GM19397 (cell line): ENCODE measurements around the gene UBASH3A.
"Not testable (repeated sequence)": the region's sequence is repeated elsewhere in the genome, so short reads cannot be mapped to it uniquely, and the experiment has no call there.

Experiments
- ATAC-seq: cut with Tn5 transposase; IDR thresholded peaks from one replicate; pipeline ENCODE4 v1.9.1; 2021; ENCODE audit warnings: mild to moderate bottlenecking, moderate library complexity; ENCODE audit not compliant: unreplicated experiment

The UBASH3A gene

DNA sequence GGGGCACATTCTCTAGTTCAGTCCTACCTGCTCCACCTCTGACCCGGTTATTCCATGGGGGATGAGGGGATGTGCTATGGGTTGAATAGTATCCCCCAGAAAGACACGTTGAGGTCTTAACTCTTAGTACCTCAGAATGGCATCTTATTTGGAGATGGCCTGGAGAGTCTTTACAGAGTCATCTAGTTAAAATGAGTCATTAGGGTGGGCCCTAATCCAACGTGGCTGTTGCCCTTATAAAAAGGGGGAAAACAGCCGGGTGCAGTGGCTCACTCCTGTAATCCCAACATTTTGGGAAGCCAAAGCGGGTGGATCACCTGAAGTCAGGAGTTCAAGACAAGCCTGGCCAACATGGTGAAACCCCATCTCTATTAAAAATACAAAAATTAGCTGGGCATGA is 13.5 kb upstream of the UBASH3A start:
- no peak for ATAC-seq

- no peak for ATAC-seq
Observed at GRCh38 chr21:42390696-42391095, 13.0 kb upstream of the UBASH3A start.

GRCh38 chr21:42391297-42391696 is 12.4 kb upstream of the UBASH3A start:
- ATAC-seq, result no peak

DNA sequence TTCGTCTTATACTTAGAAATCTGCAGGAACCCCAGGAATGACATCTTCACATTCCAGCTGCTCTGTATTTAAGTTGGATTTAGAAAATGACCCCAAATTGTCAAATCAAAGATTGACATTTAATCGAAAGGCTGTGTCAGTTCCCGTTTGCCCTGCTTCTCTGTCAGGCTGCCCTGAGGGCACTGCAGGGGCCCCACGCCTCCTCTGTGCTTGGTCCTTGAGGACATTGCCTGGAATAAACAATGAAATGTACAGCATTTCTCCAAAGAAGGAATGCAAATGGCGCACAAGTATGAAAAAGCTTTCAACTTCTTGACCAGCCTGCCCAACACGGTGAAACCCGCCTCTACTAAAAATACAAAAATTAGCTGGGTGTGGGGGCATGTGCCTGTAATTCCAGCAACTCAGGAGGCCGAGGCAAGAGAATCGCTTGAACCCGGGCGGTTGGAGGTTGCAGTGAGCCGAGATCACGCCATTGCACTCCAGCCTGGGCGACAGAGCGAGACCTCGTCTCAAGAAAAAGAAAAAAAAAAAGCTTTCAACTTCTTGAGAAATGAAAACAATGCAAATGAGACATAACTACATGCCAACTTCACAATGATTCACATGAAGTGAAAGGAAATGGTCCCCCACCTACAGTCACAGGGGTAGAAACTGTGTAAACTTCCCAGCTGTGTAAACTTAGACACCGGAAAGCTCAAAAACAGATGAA is 10.8 kb upstream of the UBASH3A start:
- no peak for ATAC-seq

DNA sequence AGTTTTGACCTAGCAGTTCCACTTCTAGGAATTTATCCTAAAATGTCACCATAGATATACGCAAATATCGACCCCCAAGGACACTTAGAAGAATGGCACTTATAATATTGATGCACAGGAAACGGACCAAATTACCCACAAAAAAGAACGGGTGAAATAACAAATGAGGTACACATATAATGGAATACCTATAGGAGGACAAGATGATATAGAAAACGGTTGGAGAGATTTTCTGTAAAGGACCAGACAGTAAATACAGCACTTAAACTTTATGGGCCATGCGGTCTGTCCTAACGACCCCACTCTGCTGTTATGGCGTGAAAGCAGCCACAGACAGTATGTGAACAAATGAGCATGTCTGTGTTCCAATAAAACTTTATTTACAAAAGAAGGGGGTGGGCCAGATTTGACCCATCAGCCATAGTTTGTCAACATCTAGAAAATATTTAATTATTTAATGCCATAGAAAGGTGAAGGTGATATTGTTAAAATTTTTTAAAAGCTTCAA is 10.2 kb upstream of the UBASH3A start:
- ATAC-seq, result no peak

DNA sequence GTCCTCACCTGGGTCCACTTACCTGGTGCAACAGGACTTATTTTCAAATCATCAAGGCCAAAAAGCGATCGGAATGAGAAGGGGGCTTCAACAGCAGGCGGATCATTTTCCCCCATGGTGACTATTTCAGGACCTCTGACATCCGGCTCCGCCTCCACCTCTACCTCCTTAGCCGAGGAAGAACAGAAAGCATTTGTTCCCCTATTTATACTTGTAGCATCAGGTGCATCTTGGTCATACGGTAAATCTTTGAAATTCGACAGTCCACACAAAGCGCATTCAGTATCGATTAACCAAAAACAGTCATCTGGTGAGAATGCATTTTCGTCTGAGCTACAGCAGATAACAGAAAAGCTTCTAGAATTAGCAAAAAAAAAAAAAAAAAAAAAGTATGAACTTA is 8.4 kb upstream of the UBASH3A start:
- ATAC-seq, result no peak

GRCh38 chr21:42395905-42396651 is 7.6 kb upstream of the UBASH3A start, which contains the start of gene TMPRSS3:
TMPRSS3 (minus strand) TSS chr21:42396052; CDS start chr21:42395417, 635 bp downstream.
- ATAC-seq, result no peak

- ATAC-seq, result no peak
Observed at GRCh38 chr21:42396799-42397745, 6.6 kb upstream of the UBASH3A start.

DNA sequence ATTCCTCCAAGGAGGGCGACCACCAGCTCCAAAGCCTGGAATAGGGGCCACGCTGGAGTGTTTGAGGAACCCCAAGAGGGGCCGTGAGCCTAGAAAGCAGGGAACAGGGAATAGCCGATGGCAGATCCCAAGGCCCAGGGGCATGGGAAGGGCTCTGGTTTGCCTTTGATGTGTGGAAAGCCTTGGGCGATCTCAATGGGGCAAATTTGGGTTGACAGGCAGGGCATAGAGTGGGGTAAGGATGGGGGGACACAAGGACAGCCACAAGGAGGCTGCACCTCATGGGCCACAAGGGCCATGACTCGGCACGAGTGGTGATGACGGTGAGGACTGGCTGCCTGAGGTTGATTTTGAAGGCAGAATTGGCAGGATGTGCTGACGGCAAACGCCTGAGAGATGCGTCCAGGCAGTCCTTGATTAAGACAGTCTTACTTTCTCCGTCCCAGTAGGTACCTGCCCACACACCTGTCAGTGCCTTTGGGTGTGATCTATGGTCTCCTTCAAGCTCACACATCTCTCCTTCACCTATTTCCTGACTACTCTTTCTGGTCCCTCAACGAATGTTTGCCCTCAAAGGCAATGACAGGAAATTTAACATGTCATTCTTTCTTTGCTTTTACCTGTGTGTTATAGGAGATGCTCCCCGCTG is 5.8 kb upstream of the UBASH3A start:
- ATAC-seq, result no peak

- ATAC-seq, result no peak
Observed at GRCh38 chr21:42398436-42399028, 5.2 kb upstream of the UBASH3A start.

- no peak for ATAC-seq
Observed at GRCh38 chr21:42400525-42400924, 3.2 kb upstream of the UBASH3A start.

DNA sequence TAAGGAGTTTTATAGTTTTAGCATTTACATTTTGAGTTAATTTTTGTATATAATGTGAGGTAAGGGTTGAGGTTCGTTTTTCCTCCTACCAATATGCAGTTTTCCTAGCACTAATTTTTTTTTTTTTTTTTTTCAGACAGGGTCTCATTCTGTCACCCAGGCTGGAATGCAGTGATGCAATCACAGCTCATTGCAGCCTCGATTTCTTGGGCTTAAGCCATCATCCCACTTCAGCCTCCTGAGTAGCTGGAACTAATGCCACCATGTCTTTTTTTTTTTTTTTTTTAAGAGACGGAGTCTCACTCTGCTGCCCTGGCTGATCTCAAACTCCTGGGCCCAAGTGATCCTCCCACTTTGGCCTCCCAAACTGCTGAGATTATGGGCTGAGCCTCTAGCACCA is 2.5 kb upstream of the UBASH3A start:
- ATAC-seq, result no peak

DNA sequence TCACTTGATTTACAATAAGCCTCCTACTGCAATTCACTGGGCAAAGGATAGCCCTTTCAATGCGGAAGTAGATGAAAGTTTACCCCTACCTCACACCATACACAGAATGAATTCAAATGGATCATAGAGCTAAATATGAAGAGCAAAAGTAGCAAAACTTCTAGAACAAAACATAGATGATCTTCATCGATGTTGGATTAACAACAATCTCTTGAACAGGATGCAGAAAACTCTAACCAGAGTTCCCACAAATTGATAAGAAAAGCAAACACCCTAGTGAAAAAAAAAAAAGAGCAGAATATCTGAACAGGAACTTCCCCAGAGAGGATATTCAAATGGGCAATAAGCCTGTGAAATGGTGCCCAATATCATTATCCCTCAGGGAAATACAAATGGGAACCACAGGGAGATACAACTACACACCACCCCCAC is 1.9 kb upstream of the UBASH3A start:
- no peak for ATAC-seq

DNA sequence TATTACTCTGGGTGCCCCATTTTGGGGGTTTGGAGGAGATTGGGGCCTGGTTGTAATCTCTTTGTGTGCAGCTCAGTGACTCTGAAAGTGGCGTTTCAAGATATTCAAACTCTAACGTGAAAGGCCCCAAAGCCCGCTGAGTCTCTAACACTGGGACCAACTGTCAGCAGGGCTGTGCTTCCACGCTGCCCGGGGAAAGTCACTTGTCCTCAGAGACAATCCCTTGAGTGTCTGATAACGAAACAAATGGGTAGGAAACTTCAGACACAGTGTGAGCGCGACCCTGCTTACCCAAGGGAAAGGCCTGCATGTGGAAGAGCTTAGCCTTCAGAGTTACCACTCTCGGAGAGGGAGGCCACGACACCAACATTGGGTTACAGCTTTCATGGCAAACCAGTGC is 837 bp downstream of the UBASH3A start:
- ATAC-seq, result no peak

- ATAC-seq, result no peak
Observed at GRCh38 chr21:42405064-42406013, 1.6 kb downstream of the UBASH3A start.

DNA sequence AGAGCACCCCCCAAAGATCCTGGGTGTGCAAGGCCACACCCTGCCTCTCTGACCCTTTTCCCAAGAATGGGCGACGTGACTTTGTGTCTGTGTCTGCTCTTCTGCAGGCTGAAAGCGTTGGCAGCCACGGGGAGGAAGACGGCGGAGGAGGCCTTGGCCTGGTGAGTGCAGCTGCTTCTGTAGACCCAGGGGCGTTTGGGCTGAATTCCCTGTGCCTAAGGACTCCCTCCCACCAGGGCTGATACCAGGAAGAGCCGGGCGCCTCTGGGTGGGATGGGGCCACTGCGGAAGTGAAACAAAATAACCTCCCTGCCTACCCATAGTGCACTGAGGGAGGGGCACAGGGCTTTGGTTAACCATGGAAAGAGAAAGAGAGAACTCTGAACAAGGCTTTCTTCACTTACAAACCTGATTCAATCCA is 2.5 kb downstream of the UBASH3A start:
- ATAC-seq, result no peak

DNA sequence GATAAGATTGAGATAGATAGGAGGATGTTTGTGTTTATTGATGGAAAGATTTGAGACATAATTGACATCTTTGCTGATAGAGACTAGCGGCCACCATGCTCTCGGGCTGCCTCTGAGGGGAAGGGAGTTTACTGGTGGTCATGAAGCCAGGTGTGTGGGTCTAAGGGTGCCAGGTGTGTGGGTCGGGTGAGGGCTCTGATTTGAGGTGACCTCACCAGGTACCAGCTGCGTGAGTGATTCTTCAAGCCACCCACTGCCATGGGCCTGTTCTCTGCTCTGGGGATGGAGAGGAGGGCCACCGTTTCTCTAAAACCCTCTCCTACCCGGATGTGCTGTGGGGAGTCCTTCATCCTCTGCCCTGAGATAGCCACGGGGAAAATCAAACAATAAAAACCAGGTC is 3.2 kb downstream of the UBASH3A start:
- ATAC-seq, result no peak

DNA sequence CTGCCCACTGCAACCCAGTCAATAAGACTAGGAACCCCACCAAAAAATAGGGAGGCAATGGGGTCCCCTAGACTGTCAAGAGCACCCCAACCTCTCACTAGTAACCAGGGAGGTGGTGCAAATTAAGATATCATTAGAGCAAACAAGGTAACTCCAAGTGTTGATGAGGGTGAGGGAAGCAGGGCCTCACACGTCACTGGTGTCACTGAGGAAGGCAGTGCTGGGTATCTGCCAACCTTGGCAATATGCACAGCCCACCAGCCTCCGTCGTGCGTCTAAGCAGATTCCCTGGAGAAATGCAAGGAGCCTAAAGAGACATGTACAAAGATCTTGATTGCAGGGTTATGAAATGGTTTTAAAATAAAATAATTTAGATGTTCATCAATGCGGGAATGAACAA is 3.8 kb downstream of the UBASH3A start:
- no peak for ATAC-seq

GRCh38 chr21:42408718-42409117 is 5.0 kb downstream of the UBASH3A start:
- ATAC-seq, result not testable (repeated sequence)
